HepG2 (cell line): ENCODE measurements around the gene MYO1B. TPM values are rescaled to one million over a fixed set of nuclear protein-coding genes. Genes with fewer than 3 reads are reported as not detected.

ENCODE experiments used
- ASH2L ChIP-seq: fragments of 300-600, 200-600 bp; sonication (generic); IDR thresholded peaks from 2 replicates; pipeline ENCODE4 v1.7.0; 2017; ENCODE audit warnings: low read depth, mild to moderate bottlenecking, moderate library complexity, mixed read lengths, low read length; ENCODE audit not compliant: insufficient read length
- ATF1 ChIP-seq: IDR thresholded peaks from 2 replicates; pipeline ENCODE4 v1.6.1; 2016; ENCODE audit warnings: mild to moderate bottlenecking, control low read depth
- ELF3 ChIP-seq: IDR thresholded peaks from 2 replicates; pipeline ENCODE4 v1.6.1; 2016; ENCODE audit warnings: missing genetic modification reagents, missing compliant biosample characterization
- IKZF1 ChIP-seq: fragments of 450-650 bp; IDR thresholded peaks from 2 replicates; pipeline ENCODE4 v1.7.1; 2016
- MEF2D ChIP-seq: sonication (generic); formaldehyde crosslinking; IDR thresholded peaks from 2 replicates; pipeline ENCODE4 v1.5.1; 2020; ENCODE audit warnings: mild to moderate bottlenecking, missing genetic modification reagents
- PCBP1 ChIP-seq: fragments of 200-400 bp; formaldehyde crosslinking; IDR thresholded peaks from 2 replicates; pipeline ENCODE4 v1.6.1; 2017; ENCODE audit warnings: mild to moderate bottlenecking, low read depth, low read length, borderline replicate concordance
- RNF2 ChIP-seq: fragments of 450-650 bp; conservative IDR thresholded peaks from 2 replicates; pipeline ENCODE4 v1.6.1; 2016; ENCODE audit warnings: low read depth
- SIX1 ChIP-seq: sonication (generic); formaldehyde crosslinking; IDR thresholded peaks from 2 replicates; pipeline ENCODE4 v1.4.0; 2020; ENCODE audit warnings: missing genetic modification reagents, borderline replicate concordance
- TBX2 ChIP-seq: sonication (generic); formaldehyde crosslinking; IDR thresholded peaks from 2 replicates; pipeline ENCODE4 v1.5.0; 2020; ENCODE audit warnings: missing genetic modification reagents, mild to moderate bottlenecking, borderline replicate concordance
- TFE3 ChIP-seq: IDR thresholded peaks from 2 replicates; pipeline ENCODE4 v1.6.1; 2016
- U2AF1 ChIP-seq: fragments of 200-400 bp; formaldehyde crosslinking; optimal IDR thresholded peaks from 2 replicates; pipeline ENCODE3; 2017; ENCODE audit warnings: mild to moderate bottlenecking, low read depth, low read length
- ZBTB21 ChIP-seq: sonication (generic); formaldehyde crosslinking; IDR thresholded peaks from 2 replicates; pipeline ENCODE4 v1.4.0; 2020; ENCODE audit warnings: missing genetic modification reagents
- ZBTB26 ChIP-seq: IDR thresholded peaks from 2 replicates; pipeline ENCODE4 v1.6.1; 2016; ENCODE audit warnings: missing compliant biosample characterization, missing genetic modification reagents, borderline replicate concordance
- ZNF12 ChIP-seq: sonication (generic); formaldehyde crosslinking; IDR thresholded peaks from 2 replicates; pipeline ENCODE4 v1.5.0; 2020; ENCODE audit warnings: missing genetic modification reagents
- ZNF572 ChIP-seq: sonication (generic); formaldehyde crosslinking; IDR thresholded peaks from 2 replicates; pipeline ENCODE4 v1.5.1; 2020; ENCODE audit warnings: mild to moderate bottlenecking, missing genetic modification reagents
- ZNF577 ChIP-seq: sonication (generic); formaldehyde crosslinking; IDR thresholded peaks from 2 replicates; pipeline ENCODE4 v1.4.0; 2020; ENCODE audit warnings: mild to moderate bottlenecking, low read depth, missing genetic modification reagents, borderline replicate concordance
- ZNF639 ChIP-seq: conservative IDR thresholded peaks from 2 replicates; pipeline ENCODE4 v1.6.1; 2018; ENCODE audit warnings: missing genetic modification reagents
- ZSCAN12 ChIP-seq: sonication (generic); formaldehyde crosslinking; IDR thresholded peaks from 2 replicates; pipeline ENCODE4 v1.9.0; 2021; ENCODE audit warnings: mild to moderate bottlenecking, missing genetic modification reagents
- polyA plus RNA-seq, 8 experiments: library from polyadenylated mRNA; depleted of rRNA in 3 of 8; stranded (reverse) in 7 of 8; unstranded in 1 of 8; fragments of >200 nt; fragmentation: Illumina TruSeq in 4 of 8; extraction: Trizol in 4 of 8; gene quantifications; 2 replicates each; pipeline versions ENCODE4 v1.2.1 to v1.2.3, GENCODE V29; 2011 to 2016; ENCODE audit warnings: low read depth in 4 of 8, missing spikeins in 1 of 8, mixed read lengths in 1 of 8; ENCODE audit not compliant: insufficient read depth in 1 of 8
- total RNA-seq, 5 experiments: library from RNA; depleted of rRNA; stranded (reverse); fragments of >200 nt; fragmentation: Illumina TruSeq; extraction: Trizol; gene quantifications; 2 replicates each; pipeline ENCODE4 v1.2.3, GENCODE V29; 2016; ENCODE audit warnings: low read depth in 1 of 5
- TF ChIP-seq, protein P1 (sequence below): sonication (generic); formaldehyde crosslinking; IDR thresholded peaks from 2 replicates; pipeline ENCODE4 v1.5.0; 2020; ENCODE audit warnings: mild to moderate bottlenecking, missing genetic modification reagents
- TF ChIP-seq, protein P2 (sequence below): IDR thresholded peaks from 2 replicates; pipeline ENCODE4 v1.6.1; 2016; ENCODE audit warnings: low read depth, borderline replicate concordance
- TF ChIP-seq, protein P3 (sequence below): sonication (generic); formaldehyde crosslinking; IDR thresholded peaks from 2 replicates; pipeline ENCODE4 v1.4.0; 2020; ENCODE audit warnings: mild to moderate bottlenecking, missing genetic modification reagents

The MYO1B gene
- total and polyA plus RNA-seq, 2 of the 13 experiments (the other 11 are each of a cell fraction or from before 2014, with no cell fraction given) = 36.9 to 89.8 TPM

DNA sequence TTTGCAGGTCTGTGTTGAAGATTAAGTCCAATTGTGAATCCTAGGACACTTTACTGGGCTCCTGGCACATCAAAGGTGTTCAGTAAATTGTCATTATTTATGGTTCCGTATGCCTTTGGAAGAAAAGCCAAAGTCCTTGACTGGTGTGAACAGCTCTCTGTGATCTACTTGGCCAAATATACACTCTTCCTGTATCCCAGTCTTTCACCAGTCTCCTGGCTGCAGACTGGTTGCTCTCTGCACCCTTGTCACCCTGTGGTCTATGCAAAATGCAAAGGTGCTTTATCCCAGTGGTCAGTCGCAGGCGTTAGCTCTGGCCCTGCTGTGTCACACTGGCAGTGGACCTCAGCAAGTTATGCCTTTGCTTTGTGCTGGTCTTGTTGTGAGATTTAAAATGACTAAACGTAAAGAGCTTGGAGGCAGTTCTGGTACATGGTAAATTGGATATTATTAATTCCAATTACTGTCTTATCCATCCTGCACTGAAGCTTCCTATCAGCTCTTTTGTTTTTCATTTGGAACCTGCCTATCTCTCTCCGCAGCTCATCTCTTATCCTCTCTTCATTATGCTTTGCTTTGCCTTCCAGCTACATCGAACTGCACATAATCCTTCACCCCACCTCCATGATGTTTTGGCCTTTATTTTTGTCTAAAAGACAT is 83.1 kb downstream of the MYO1B start (continued):
- TF ChIP-seq TFE3 (CRISPR knock-in tag) = no peak
- TF ChIP-seq ZBTB26 = no peak
- TF ChIP-seq IKZF1 = no peak
- no peak for TF ChIP-seq ZNF12 (CRISPR knock-in tag)
- no peak for TF ChIP-seq ASH2L
- 0 out of 2 replicates have a peak, but pooled peaks have one; percentile 32 for TF ChIP-seq ELF3
- TF ChIP-seq U2AF1 = no peak
- TF ChIP-seq, protein P1, sequence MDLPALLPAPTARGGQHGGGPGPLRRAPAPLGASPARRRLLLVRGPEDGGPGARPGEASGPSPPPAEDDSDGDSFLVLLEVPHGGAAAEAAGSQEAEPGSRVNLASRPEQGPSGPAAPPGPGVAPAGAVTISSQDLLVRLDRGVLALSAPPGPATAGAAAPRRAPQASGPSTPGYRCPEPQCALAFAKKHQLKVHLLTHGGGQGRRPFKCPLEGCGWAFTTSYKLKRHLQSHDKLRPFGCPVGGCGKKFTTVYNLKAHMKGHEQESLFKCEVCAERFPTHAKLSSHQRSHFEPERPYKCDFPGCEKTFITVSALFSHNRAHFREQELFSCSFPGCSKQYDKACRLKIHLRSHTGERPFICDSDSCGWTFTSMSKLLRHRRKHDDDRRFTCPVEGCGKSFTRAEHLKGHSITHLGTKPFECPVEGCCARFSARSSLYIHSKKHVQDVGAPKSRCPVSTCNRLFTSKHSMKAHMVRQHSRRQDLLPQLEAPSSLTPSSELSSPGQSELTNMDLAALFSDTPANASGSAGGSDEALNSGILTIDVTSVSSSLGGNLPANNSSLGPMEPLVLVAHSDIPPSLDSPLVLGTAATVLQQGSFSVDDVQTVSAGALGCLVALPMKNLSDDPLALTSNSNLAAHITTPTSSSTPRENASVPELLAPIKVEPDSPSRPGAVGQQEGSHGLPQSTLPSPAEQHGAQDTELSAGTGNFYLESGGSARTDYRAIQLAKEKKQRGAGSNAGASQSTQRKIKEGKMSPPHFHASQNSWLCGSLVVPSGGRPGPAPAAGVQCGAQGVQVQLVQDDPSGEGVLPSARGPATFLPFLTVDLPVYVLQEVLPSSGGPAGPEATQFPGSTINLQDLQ (CRISPR knock-in tag) = no peak
- no peak for TF ChIP-seq ZNF577 (CRISPR knock-in tag)
- TF ChIP-seq ZBTB21 (CRISPR knock-in tag) = no peak
- no peak for TF ChIP-seq ATF1 (CRISPR knock-in tag)
- TF ChIP-seq ZNF572 (CRISPR knock-in tag) = no peak
- peak; percentile 90; the same call in 1 of the 2 replicates for TF ChIP-seq TBX2
- no peak for TF ChIP-seq RNF2
- no peak; the same call in 1 of the 2 replicates for TF ChIP-seq MEF2D (CRISPR knock-in tag)
- TF ChIP-seq SIX1 (CRISPR knock-in tag) = no peak
- TF ChIP-seq ZNF639 (CRISPR knock-in tag) = no peak
- no peak for TF ChIP-seq ZSCAN12 (CRISPR knock-in tag)
- TF ChIP-seq, protein P2, sequence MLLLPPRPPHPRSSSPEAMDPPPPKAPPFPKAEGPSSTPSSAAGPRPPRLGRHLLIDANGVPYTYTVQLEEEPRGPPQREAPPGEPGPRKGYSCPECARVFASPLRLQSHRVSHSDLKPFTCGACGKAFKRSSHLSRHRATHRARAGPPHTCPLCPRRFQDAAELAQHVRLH (CRISPR knock-in tag) = no peak
- TF ChIP-seq, protein P3, sequence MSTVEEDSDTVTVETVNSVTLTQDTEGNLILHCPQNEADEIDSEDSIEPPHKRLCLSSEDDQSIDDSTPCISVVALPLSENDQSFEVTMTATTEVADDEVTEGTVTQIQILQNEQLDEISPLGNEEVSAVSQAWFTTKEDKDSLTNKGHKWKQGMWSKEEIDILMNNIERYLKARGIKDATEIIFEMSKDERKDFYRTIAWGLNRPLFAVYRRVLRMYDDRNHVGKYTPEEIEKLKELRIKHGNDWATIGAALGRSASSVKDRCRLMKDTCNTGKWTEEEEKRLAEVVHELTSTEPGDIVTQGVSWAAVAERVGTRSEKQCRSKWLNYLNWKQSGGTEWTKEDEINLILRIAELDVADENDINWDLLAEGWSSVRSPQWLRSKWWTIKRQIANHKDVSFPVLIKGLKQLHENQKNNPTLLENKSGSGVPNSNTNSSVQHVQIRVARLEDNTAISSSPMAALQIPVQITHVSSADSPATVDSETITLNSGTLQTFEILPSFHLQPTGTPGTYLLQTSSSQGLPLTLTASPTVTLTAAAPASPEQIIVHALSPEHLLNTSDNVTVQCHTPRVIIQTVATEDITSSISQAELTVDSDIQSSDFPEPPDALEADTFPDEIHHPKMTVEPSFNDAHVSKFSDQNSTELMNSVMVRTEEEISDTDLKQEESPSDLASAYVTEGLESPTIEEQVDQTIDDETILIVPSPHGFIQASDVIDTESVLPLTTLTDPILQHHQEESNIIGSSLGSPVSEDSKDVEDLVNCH (CRISPR knock-in tag) = no peak
- TF ChIP-seq PCBP1 = no peak
